ENCODE results near the gene PACS2.

The PACS2 gene

DNA sequence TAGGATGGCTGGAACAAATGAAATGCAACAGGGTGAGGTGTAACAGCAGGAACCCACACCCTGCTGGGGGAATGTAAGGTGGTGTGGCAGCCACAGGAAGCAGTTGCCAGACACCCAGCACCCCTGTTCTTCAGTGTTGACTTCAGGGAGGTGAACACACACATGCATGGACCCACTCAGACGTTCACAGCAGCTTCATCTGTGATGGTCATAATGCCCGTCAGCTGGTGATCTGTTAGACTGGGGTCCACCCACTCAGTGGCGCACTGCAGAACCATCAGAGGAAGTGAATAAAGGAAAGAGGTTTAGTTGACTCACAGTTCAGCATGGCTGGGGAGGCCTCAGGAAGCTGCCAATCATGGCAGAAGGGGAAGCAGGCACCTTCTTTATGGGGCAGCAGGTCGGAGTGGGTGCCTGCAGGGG lies 61.1 kb downstream of the PACS2 start:
- peak; percentile 11 for DNase-seq

DNA sequence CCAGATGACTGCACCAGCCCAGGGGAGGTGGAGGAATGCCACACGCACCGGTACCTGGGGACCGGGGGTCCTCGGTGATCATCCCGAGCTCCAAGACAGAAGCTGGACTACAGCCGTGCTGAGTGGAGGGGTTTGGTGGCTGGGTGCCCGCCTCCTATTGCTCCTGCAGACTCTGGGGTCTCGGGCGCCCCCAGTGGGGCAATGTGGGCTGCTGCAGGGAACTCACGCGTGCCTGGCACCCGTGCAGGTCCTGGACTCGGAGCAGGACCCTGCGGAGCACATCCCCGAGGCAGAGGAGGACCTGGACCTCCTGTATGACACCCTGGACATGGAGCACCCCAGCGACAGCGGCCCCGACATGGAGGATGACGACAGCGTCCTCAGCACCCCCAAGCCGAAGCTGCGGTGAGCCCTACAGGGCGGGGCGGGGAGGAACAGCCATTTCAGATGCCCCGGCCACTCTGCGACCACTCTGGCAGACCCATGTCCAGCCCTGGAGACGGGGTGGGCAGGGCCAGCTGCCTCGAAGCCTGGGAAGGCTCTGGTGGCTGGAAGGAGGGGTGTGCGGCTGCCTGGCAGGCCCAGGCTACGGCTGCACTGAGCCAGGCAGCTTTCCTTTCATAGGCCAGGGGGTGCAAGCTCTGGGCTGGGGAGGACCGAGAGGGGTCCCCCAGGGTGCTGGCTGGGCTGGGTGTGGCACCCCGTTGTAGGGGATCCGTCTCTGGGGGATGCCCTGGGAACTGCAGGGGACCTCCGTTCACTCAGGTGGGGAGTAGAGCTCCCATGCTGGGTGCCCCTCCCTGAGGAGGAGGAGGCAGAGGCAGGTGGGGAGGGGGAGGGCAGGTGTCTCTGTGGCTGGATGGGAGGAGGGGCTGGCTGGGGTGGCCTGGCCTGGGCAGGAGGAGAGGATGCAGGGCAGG lies 62.2 kb downstream of the PACS2 start:
- DNase-seq: no peak

DNA sequence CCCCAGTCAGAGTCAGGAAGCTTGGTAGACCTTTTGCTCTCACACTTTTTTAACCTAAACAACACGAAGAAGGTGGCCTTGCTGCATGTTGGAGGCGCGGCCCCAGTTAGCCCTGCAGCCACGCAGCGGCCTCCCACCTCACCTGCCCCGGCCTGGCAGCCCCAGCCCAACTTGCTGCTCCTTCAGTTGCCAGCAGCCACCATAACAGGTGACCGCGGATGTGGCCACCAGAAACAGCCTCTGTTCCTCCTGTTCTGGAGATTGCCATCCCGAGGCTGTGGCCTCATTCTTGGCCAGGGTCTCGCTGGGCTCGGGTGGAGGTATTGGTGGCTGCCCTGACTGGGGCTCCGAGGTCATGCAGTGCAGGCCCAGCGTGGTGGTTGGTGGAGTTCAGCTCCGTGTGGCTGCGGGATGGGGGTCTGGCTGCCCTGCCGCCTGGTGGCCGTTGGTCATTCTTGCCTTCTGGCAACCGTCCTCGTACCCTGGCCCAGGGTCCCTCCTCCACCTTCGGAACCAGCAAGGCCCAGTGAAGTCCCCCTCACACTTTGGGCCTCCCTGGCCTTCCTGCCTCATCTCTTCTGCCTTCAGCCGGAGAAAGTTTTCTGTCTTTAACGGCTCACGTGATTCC lies 63.1 kb downstream of the PACS2 start:
- no peak for DNase-seq

DNA sequence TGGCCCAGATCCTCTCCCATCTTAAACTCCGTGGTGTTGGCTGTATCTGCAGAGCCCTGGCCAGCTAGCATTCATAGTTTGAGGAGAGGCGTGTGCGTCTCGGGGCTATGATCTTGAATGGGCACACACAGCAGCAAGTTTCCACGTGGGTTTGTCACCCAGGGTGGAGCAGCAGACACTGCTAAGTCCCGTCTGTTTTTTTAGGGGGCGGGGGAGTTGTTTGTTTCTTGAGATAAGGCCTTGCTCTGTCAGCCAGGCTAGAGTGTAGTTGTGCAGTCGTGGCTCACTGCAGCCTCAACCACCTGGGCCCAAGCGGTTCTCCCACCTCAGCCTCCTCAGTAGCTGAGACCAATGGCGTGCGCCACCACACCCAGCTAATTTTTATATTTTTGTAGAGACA lies 63.7 kb downstream of the PACS2 start:
- peak; percentile 76 for DNase-seq

DNA sequence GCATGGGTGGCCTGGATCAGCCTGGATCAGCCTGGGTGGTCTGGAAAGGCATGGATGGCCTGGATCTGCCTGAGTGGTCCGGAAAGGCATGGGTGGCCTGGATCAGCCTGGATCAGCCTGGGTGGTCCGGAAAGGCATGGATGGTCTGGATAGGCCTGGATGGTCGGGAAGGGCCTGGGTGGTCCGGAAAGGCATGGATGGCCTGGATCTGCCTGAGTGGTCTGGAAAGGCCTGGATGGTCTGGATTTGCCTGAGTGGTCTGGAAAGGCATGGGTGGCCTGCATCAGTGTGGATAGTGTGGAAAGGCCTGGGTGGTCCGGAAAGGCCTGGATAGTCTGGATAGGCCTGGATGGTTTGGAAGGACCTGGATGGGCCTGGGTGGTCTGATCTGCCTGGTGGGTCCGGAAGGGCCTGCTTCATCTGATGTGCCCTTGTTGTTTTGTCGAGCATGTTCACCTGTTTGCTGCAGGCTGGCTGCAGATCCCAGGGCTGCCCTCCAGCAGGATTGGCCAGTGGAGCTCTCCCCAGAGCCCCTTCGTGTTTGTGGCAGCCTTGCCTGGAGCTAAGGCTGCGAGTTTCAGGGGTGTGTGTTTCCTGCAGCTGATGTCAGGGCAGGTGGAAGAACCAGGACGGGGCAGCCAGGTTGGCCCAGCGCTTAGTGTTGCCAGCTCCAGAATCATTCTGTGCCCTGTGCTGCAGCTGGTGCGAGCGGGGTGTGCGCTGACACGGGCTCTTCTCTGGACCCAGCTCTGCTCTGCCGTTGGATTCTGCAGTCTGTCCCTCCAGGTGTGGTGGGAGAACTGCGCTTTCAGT lies 64.5 kb downstream of the PACS2 start:
- DNase-seq: no peak

DNA sequence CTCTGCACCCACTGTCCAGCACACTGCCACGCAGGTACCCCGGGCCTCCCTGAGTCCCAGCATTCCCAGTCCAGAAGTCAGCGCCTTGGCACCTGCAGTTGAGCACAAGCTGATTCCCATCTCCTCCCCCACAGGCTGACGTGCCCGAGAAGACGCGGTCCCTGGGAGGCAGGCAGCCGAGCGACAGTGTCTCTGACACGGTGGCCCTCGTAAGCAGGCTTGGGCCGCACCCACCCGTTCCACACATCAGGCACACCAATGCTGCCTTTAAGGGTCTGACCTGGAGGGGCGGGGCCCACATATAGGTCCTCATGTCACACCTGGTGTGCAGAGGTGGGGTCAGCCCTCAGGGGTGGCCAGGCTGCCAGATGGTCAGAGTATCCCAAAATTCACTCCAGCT lies 65.4 kb downstream of the PACS2 start:
- no peak for DNase-seq

DNA sequence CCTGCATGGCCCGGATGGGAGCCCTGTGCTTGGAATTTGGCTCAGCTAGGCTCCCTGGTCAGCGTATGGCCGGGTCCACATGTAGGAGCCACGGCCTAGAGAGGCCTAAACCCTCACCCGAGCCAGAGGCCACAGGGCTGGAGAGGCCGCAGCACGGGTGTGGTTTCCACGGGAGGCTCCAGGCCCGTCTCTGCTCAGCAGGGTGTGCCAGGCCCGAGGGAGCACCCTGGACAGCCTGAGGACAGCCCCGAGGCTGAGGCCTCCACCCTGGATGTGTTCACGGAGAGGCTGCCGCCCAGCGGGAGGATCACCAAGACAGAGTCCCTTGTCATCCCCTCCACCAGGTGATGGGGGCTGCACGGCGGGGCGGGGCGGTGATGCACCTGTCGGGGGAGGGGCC lies 66.2 kb downstream of the PACS2 start:
- DNase-seq: no peak

DNA sequence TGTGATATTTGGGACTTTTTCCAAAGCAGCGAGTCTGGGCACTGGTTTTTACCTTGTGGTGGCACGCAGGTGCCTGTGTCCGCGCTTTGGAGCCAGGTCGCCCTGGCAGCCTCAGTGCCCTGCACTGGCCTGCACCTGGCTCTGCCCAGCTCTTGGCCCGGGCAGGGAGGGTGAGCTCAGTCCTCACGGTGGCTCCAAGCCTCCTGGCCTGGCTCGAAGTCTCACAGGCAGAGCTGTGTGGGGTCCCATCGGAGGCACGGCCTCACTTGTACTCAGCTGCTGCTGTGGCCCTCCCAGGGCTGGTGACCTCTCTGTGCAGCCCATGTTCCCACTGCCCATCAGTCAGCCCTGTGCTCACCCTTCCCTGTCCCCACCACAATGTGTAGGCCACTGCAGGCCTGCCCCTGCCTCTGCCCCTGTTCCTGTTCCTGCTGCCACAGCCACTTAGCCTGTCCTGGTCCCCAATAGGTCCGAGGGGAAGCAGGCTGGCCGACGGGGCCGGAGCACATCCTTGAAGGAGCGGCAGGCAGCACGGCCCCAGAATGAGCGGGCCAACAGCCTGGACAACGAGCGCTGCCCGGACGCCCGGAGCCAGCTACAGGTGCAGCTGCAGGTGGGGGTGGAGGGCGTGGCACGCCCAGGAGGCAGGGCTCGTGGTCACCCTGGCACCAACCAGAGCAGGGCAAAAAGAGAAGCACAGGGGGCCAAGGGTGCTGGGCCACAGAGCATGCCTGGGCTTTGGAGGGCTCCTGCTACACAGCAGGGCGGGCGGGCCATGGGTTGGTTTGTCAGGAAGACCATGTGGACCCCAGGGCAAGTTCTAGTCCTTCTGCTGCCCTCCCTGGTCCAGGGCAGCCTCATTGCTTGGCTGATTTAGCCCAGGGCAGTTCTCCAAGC lies 67.1 kb downstream of the PACS2 start:
- DNase-seq: no peak

DNA sequence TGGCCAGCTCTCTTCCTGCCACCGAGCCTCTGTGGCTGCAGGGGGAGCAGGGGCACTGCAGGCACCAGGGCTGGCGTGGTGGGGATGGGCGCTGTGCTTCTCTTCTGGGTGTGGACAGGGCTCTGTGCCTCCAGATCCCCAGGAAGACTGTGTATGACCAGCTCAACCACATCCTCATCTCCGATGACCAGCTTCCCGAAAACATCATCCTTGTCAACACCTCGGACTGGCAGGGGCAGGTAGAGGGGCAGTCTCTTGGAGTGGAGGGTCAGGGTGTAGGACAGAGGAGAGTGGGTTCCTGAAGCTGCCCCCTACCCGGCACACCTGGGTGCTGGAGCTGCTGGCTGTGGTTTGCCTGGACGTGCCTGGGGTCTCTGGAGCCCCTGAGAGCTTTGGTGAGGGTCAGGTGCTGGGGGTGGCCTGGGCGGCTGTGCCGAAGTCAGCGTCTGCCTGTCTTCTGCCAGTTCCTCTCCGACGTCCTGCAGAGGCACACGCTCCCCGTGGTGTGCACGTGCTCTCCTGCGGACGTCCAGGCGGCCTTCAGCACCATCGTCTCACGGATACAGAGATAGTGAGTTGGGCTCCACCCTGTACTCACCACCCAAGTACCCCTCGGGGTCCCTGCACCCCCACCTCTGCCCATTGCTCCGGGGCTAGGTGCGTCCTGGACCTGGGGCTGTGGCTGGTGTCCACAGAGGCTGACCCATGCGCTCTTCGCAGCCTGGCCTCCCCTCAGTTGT lies 68.0 kb downstream of the PACS2 start:
- DNase-seq: no peak

DNA sequence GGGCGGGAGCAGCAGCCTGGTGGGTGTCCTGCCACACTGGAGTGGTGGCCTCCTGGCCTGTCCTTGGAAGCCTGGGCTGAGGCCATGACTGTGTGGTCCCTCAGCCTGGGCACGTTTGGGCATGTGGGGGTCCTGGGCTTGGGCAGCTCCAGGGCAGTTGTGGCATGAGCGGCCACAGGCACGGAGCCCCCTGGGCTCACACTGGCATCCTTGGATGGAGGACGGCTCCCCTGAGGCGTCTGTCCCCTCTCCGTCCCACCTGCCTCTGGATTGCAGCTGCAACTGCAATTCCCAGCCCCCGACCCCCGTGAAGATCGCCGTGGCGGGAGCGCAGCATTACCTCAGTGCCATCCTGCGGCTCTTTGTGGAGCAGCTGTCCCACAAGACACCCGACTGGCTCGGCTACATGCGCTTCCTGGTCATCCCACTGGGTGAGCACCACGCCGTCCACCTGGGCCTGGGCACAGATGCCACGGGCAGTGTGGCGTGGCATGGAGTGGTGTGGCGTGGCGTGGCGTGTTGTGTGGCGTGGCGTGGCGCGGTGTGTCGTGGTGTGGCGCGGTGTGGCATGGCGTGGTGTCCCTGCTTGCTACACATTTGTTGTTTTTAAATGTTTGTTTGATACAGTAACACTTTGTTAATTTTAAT lies 68.7 kb downstream of the PACS2 start:
- no peak for DNase-seq

DNA sequence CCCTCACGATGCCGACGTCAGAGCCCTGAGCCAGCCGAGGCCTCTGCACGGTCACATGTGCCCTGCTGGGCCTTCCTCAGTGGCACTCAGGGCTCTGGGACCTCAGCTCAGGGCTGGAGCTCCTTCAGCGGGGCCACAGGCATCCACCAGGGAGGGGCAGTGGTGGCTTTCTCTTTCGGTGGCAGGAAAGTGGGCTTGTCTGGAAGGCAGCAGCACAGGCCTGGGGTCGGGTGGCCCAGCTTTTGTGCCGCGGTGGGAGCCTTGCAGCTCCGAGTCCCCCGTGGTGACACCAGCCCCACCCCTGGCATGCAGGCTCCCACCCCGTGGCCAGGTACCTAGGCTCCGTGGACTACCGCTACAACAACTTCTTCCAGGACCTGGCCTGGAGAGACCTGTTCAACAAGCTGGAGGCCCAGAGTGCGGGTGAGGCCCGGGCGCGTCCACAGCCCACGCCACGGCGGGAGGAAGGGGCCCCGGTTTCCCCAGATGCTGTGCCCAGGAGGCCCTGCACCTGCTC lies 69.6 kb downstream of the PACS2 start:
- DNase-seq: no peak

DNA sequence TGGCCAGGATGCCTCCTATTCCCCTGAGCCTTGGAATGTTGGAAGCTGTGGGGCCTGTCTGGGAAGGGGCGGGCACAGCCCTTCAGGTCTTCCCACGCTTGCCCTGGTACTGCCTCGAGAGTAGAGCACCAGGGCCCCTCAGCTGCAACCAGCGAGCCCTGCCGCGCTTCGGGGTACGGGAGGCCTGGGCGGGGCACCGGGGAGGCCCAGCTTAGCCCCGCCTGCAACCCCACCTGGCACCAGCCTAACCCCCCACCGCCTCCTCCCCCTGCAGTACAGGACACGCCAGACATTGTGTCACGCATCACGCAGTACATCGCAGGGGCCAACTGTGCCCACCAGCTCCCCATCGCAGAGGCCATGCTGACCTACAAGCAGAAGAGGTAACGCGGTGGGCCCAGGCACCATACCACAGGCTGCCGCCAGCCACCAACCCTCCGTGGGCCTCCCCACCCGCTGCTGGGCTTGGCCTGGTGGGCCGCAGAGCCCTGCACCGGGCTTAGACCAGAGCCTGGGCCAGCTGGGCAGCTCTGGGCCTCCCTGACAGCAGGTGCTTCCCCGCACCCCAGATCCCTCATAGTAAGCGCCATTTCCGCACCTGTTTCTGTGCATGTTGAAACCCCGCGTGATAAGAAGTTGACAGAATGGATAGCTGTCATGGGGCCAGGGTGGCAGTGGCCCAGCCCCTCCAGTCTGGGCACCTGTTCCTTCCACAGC lies 70.2 kb downstream of the PACS2 start:
- DNase-seq: no peak

DNA sequence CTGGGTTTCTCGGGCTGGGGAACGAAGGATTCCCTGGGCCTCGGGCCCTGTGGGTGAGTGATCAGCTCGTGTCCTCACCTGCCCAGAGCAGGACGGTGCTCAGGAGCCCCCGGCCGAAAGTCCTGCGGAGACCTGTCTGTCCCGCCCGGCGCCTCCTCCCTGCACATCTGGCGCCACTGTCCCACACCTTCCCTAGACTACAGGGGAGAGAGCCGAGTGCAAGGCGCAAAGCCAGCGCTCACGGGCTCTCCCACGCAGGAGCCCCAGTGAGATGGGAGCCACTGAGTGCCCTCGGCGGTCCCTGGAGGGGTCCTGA lies 70.7 kb downstream of the PACS2 start:
- DNase-seq: no peak

DNA sequence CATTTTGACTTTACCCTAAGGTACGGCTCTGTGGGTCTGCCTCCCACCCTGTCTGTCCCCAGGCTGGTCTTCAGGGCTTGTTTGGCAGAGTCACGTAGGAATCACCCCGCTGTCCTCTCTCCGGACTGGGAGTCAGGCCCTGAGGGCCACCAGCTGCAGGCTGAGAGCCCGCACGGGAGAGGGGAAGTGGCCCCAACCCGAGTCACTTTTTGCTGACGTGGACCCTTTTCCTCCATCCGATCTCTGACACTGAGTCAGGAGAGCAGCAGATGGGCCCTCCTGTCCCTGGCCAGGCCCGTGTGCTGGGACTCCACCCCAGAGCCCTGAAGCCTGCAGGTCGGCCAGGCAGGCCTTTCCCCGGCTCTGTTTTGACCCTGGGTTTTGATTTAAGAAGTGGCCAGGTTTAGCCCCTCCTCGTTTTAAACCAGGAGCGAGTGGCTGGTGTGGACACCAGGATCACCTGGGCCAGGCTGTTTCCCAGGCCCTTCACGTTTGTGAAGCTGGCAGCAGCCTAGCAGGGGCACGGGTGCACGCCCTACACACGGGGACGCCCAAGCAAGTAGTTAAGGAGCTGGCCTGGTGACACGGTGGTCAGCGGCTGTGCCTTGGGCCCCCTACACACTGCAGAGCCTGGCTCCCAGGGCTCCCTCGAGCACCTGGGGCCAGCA lies 71.3 kb downstream of the PACS2 start:
- DNase-seq: no peak

DNA sequence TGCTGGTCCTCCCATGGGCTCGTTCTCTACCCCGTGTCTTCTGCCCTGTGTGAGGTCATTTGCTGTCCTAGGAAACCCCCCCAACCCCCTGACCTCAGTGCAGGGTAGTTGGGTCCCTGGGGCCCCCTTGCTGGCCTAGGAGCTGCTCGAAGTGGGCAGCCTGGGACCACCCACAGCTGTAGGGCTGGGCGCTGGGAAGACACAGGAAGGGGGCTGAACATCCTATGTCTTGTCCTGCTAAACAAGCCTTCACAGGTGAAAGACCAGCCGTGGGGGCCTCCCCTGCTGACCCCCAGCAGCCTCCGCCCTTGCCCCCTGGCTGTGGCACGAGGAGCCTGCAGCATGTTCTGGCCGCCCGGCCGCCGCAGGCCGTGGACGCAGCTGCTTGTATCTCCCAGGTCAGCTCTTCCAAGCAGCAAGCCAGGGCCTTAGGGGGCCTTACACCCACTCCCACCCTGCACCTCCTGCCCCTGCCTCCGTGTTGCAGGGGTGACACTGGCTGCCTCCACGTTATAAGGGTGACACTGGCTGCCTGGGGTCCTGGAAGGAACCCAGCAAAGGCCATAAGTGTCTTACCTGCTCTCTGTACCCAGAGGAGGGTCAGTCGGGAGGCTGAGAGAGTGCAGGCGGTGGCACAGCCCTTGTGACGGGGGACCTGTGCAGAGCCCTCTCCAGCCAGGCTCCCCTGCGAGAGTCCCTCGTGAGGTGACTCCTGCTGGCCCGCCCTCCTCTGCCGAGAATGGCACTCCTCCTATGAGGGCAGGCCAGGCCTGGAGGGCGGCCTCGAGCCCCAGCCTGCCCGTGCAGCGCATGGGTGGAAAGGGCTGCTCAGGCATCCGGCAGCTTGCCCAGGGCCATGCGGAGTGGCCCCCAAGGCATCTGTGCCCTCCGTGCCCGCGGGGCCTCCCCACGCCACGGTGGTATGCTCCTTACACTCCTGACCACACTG lies 72.3 kb downstream of the PACS2 start:
- no peak for DNase-seq

DNA sequence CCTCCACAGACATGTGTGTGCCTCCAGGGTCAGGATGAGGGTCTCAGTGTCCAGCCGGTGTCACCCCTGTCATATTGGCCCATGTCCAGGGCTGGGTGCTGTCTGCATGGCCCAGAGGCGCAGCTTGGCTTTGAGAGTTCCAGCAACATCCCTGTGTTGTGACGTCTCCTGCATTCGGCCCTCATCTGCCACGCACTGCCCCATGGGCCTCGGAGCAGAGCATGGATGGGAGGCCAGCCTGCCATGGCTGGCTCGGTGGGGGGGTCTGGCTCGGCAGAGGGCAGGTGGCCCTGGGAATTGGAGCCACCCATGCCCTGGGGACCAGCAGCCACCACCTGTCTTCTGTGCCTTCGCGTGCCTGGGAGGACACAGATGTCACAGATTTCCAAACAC lies 73.0 kb downstream of the PACS2 start:
- no peak for DNase-seq

DNA sequence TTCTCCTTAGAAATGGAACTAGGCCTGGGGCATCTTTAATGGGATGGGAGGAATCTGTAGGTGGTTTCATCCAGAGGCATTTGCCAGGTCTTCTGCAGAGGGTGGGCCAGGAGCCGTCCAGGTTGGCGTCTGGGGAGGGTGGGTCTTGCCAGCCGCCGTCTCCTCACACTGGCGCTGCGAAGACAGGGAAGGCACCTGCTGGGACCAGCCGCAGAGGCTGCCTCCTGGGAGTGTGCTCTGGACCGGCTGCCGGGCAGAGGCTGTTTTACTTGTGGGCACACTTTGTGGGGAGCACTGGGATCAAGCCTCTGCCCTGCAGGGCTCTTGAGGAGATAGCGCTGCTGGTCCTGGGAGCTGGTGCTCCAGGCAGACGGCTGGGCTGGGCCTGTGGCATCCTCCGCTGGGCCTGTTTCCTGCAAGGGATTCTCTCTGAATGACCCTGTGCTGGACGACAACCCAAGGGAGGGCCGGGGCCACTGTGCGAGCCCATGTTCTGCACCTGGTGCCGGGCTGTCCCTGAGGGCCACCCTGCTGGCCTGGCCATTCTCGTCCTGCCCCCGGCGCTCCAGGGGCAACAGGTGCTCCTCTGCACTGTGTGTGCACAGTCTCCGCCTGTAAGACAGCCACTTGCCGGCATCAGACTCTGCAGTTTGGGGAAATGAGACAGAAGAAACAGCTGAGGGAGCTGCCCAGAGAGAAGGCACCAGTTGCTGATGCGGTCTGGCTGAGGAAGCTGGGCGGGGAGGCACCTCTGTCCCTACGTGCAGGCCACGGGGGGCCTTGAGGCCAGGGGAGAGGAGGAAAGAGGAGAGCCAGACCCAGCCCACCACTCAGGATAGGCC lies 73.8 kb downstream of the PACS2 start:
- DNase-seq: no peak

DNA sequence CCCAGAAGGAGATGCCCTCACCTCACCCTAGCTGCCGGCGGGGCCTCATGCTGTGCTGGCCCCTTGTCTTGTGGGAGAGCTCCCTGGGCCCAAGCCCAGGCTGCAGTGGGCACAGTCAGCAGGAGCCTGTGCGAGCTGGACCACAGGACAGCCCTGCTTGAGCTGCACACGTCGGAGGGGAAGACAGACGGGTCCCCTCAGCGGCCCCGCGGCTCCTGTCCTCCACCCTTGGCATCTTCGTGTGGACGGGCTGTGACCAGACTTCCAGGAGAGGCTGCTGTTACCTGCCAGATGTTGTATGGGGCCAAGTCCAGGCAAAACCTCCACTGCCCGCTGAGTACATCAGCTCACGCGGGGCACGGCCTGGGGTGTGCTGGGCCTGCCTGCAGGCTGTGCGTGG lies 74.4 kb downstream of the PACS2 start:
- no peak for DNase-seq
